NT2/D1 (cell line): ENCODE data around the gene NUP155.

Experiments
- DNase-seq: peaks from one replicate; pipeline ENCODE4 v3.0.0-alpha.2; 2011; ENCODE audit warnings: low read depth, low spot score
- H3K27me3 ChIP-seq: 2 replicates; pipeline ENCODE4 v1.6.0; 2011; ENCODE audit warnings: mild to moderate bottlenecking; ENCODE audit not compliant: insufficient read length, insufficient read depth
- H3K36me3 ChIP-seq: 2 replicates; pipeline ENCODE4 v1.6.1; 2011; ENCODE audit warnings: mild to moderate bottlenecking, low read length, mixed read lengths; ENCODE audit not compliant: insufficient read depth, insufficient read length
- H3K4me1 ChIP-seq: 2 replicates; pipeline ENCODE4 v1.5.1; 2011; ENCODE audit not compliant: insufficient read depth, insufficient read length
- H3K4me3 ChIP-seq: 2 replicates; pipeline ENCODE4 v1.5.1; 2011; ENCODE audit warnings: low read depth; ENCODE audit not compliant: insufficient read length
- H3K9ac ChIP-seq: 2 replicates; pipeline ENCODE4 v1.6.0; 2011; ENCODE audit warnings: low read depth; ENCODE audit not compliant: insufficient read length
- H3K9me3 ChIP-seq: 2 replicates; pipeline ENCODE4 v1.5.1; 2011; ENCODE audit warnings: mild to moderate bottlenecking, low read length; ENCODE audit not compliant: insufficient read depth
- SUZ12 ChIP-seq: IDR thresholded peaks from 2 replicates; pipeline ENCODE4 v1.6.1; 2011; ENCODE audit not compliant: insufficient read length, insufficient read depth; ENCODE audit errors: extremely low read depth

The NUP155 gene

GRCh38 chr5:37247036-37247435 lies 123.9 kb downstream of the NUP155 start:
- Histone ChIP-seq H3K4me3 (no peak overlapping the region), H3K36me3 (peaks cover 16% of the 10 kb centered on the region), H3K4me1 (no peaks in the 10 kb centered on the region), H3K9ac (no peak overlapping the region), H3K9me3 (no peaks in the 10 kb centered on the region), H3K27me3 (no peaks in the 10 kb centered on the region)
- no peak for DNase-seq
- no peak for TF ChIP-seq SUZ12
